T-helper 22 cell (primary cell): ENCODE data around the gene C19orf53.

Source experiments
- DNase-seq: peaks from one replicate; pipeline ENCODE4 v3.0.0-alpha.2; 2020; ENCODE audit warnings: low read depth

The C19orf53 gene

DNA sequence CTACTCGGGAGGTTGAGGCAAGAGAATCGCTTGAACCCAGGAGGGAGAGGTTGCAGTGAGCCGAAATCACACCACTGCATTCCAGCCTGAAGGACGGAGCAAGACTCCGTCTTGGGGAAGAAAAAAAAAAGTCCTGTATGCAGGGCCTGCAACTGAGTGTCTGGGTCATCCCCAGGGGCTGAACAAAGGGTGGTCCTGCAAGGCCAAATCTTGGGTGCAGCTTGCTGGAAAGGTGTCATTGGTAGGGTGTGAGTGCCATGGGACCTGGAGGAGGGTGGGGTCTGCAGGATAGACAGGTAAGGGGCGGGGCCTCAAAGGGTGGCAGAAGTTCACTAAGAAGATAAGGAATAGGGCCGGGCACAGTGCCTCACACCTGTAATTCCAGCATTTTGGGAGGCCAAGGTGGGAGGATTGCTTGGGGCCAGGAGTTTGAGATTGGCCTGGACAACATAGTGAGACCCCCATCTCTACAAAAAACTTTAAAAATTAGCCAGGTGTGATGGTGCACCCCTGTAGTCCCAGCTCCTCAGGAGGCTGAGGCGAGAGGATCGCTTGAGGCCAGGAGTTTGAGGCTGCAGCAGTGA, 52.5 kb downstream of the C19orf53 start:
- no peak for DNase-seq

DNA sequence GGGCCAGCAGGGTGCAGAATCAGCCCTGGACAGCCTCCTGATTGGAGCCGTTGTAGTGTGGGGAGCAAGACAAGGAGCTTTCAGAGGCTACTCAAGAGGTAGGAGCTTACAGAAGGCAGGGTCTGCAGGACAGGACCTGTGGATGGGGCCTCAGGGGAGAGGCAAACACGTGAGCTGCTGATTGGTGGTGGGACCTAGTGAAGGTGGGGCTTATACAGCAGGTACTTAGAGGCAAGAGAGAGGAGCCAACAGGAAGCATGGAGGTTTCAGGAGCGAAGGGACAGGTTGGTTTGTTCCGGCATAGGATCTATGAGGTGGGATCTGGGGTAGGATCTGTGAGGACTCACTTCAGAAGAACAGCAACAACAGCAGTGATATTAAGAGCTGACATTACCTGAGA, 53.4 kb downstream of the C19orf53 start:
- no peak for DNase-seq
